ENCODE measurements around the gene NPHP4. TPM values are rescaled to one million over a fixed set of nuclear protein-coding genes. Genes with fewer than 3 reads are reported as not detected.

NPHP4 gene
- total RNA-seq, 1 experiment from 2014 or later, result 20.0 TPM

DNA sequence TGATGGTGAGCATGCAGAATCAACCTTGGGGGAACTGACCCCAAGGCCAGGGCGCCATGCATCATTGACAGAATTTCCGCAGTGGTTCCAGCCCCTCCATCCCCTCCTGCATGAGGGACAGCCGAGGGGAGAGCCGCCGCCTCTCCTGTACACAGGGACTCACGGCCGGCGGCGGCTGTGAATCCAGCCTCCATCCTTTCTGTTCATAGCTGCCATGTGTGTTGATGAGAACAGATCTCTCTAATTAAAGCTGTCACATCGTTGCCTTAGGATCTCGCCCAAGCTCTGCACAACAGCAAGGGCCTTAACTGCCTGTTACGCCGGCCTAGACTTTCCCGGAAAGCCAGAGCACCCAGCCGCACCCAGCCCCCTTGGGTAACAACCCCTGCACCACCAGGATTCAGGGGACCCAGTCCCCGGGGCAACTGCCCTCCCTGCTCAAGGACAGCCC is 151.6 kb downstream of the NPHP4 start:
- Histone ChIP-seq H3K36me3 (ENCODE audit: control insufficient read depth in 1 of 2, insufficient read depth in 2 of 2, low read length in 2 of 2) (no peaks in the 10 kb centered on the region), H3K9me2 (ENCODE audit: insufficient read depth) (no peaks in the 10 kb centered on the region), H2AFZ (ENCODE audit: low read depth, low read length, poor library complexity, severe bottlenecking) (no peak overlapping the region), H3K9me3 (ENCODE audit: control insufficient read depth in 1 of 2, insufficient read depth in 1 of 2, low read depth in 1 of 2, low read length in 2 of 2) (no peaks in the 10 kb centered on the region), H3K27me3 (ENCODE audit: insufficient read depth, low read length) (peaks cover 18% of the 10 kb centered on the region; the same call in 1 of the 2 replicates), H3K4me1 (ENCODE audit: control insufficient read depth in 1 of 2, insufficient read depth in 2 of 2, low read length in 2 of 2) (no peaks in the 10 kb centered on the region), H3K4me2 (ENCODE audit: low read length) (no peak overlapping the region), H3K27ac (ENCODE audit: low read depth, low read length) (no peak overlapping the region), H3K9ac (ENCODE audit: low read length) (no peak overlapping the region), H3K79me2 (ENCODE audit: insufficient read depth, low read length) (no peaks in the 10 kb centered on the region), H3K4me3 (replicated peaks in 1 of 2; ENCODE audit: low read depth in 1 of 2, low read length in 2 of 2) (no peak overlapping the region), H4K20me1 (ENCODE audit: insufficient read depth) (no peaks in the 10 kb centered on the region)
- BruUV-seq (replicated peaks), result no TSS peak
- intact Hi-C loops (cut with micrococcal nuclease), result no loop called here
- DNase-seq (ENCODE audit: low read depth, low spot score) (no peak), ATAC-seq (no peak)
- POLR2A ChIA-PET, result no interaction called here
- CTCF ChIA-PET, result no interaction called here
- RAD21 ChIA-PET (ENCODE audit: low non-redundant PET in 1 of 2, low total read pairs in 2 of 2, uncharacterized antibody in 2 of 2, unreplicated experiment in 2 of 2), result no interaction called here
- TF ChIP-seq SP1 (IDR thresholded peaks at IDR 0.05; ENCODE audit: low read depth) (no peak), RAD21 (IDR thresholded peaks at IDR 0.05; ENCODE audit: low read depth) (no peak), CBX3 (IDR thresholded peaks at IDR 0.05; ENCODE audit: low read depth) (no peak), ZNF274 (IDR thresholded peaks at IDR 0.05; ENCODE audit: low read depth, low read length) (no peak), YY1 (IDR thresholded peaks at IDR 0.05; ENCODE audit: extremely low read depth, insufficient replicate concordance, low read depth, low read length) (no peak), SRF (IDR thresholded peaks at IDR 0.05; ENCODE audit: low read depth) (no peak), EGR1 (IDR thresholded peaks at IDR 0.05; ENCODE audit: low read depth) (no peak), TCF7L2 (IDR thresholded peaks at IDR 0.05; ENCODE audit: borderline replicate concordance, extremely low read depth, insufficient read depth, insufficient read length) (no peak), ZFX (IDR thresholded peaks at IDR 0.05) (no peak), POLR2AphosphoS5 (IDR thresholded peaks at IDR 0.05; ENCODE audit: low read depth, low read length) (no peak), EZH2phosphoT487 (IDR thresholded peaks at IDR 0.05; ENCODE audit: borderline replicate concordance) (no peak), ELF1 (IDR thresholded peaks at IDR 0.05; ENCODE audit: borderline replicate concordance, low read depth) (no peak), JUND (IDR thresholded peaks at IDR 0.05) (no peak), POLR2A (IDR thresholded peaks at IDR 0.05; ENCODE audit: borderline replicate concordance, extremely low read depth, insufficient read depth, insufficient read length) (no peak), FOSL1 (IDR thresholded peaks at IDR 0.05; ENCODE audit: low read depth) (no peak)
- TF ChIP-seq, protein P1, sequence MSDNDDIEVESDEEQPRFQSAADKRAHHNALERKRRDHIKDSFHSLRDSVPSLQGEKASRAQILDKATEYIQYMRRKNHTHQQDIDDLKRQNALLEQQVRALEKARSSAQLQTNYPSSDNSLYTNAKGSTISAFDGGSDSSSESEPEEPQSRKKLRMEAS (IDR thresholded peaks at IDR 0.05), result no peak
